Middle frontal gyrus (tissue), 1 donor: Measurements from ENCODE around the gene SLC39A7.

ENCODE experiments used
- DNase-seq: peaks from one replicate; pipeline ENCODE4 v3.0.0-alpha.2; 2015; ENCODE audit warnings: low spot score; ENCODE audit errors: extremely low spot score

The SLC39A7 gene

GRCh38 chr6:33189164-33189563 lies 11.5 kb upstream of the SLC39A7 start:
- DNase-seq = no peak

- DNase-seq = no peak
Measured at GRCh38 chr6:33189625-33190448, 10.8 kb upstream of the SLC39A7 start.

GRCh38 chr6:33190504-33191107 lies 10.1 kb upstream of the SLC39A7 start:
- DNase-seq = no peak

DNA sequence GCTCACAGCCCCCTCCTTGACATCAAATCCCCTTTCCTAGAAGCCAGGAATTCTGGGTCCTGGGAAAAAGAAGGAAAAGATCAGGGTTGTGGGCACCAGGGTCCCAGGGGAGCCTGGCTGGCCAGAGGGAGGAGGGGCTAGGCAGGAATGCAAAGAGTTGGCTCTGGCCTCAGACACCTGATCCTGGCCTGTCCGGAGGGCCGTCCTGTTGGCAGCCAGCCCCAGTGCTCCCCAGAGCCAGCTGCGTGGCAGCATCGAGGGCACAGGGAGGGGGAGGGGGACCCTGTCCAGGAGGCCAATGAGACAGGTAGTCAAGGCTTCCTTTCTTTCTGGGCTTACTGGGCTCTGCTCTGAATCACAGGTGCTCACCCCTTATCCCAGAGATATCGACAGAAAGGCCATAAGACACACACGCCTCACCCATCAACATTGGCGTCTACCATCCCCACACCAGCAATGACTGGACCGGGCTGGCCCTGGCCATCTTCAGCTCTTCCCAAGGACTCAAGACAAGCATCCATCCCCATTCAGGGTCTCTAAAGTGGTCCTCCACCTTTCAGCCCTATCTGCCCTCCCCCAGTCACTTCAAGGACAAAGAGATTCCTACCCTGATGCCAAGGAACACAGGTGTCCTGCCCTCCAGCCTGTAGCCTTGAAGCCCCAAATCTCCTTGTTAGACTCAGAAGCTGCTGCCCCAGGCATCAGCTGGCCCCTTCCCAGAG lies 9.1 kb upstream of the SLC39A7 start:
- DNase-seq = no peak

DNA sequence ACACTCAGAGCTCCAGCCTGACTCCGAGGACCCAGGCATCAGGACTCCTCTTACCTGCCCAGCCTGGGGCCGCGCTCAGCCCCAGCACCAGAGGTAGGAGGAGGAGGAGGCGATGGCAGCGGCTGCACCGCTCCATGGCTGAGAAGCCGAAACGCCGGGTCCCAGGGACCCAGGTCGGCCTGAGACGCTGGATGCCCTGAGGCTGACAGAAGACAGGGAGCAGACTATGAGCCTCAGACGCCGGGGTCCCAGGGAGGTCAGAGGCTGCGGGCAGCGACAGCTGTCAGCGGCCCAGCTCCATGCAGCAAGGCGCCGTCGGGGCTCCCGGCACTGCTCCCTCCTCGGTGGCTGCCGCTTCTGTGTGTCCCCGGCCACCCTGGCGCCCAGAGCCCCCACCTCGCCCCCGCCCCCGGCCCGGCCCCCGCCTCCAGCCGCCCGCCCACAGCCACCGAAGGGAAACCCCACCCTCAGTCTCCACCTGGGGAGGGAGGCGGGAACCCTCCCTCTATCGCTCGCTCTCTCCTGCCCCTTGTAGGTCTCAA lies 8.5 kb upstream of the SLC39A7 start, which contains the start of gene COL11A2:
TSS of gene COL11A2 (minus strand) at position 363 of the 542 bp plus-strand sequence. CDS start at position 136, 227 bp downstream.
- DNase-seq = no peak

GRCh38 chr6:33192671-33193602 lies 7.7 kb upstream of the SLC39A7 start:
- peak; percentile 24 for DNase-seq

- DNase-seq = no peak
Measured at GRCh38 chr6:33193619-33194018, 7.0 kb upstream of the SLC39A7 start.

- DNase-seq = no peak
Measured at GRCh38 chr6:33194431-33194979, 6.2 kb upstream of the SLC39A7 start.

- no peak for DNase-seq
Measured at GRCh38 chr6:33195304-33196165, 5.1 kb upstream of the SLC39A7 start.

- no peak for DNase-seq
Measured at GRCh38 chr6:33197431-33198048, 3.1 kb upstream of the SLC39A7 start.

GRCh38 chr6:33198159-33198852 lies 2.4 kb upstream of the SLC39A7 start:
- DNase-seq = no peak

GRCh38 chr6:33198853-33199436 lies 1.7 kb upstream of the SLC39A7 start:
- DNase-seq = no peak

GRCh38 chr6:33199687-33200218 lies 914 bp upstream of the SLC39A7 start:
- DNase-seq = no peak

DNA sequence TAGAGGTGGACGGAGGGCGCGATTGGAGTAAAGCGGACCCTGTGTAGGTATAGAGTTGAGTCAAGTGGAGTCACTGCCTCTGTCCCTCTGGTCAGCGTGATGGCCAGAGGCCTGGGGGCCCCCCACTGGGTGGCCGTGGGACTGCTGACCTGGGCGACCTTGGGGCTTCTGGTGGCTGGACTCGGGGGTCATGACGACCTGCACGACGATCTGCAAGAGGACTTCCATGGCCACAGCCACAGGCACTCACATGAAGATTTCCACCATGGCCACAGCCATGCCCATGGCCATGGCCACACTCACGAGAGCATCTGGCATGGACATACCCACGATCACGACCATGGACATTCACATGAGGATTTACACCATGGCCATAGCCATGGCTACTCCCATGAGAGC lies 479 bp downstream of the SLC39A7 start:
- no peak for DNase-seq

DNA sequence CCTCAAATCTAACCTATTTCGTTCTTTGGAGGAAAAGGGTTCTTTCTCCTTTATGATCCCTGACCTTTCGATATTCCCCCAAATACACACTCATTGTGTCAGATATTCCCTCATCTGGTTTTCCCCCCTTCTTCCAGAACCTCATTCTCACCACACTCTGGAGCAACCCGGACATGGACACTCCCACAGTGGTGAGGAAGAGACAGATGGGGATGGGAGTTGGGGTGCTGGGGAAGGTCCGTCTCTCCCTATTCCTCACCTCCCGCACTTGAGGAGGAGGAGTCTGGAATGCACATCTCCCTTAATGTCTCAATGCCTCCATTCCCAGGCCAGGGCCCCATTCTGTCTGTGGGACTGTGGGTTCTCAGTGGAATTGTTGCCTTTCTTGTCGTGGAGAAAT lies 1.3 kb downstream of the SLC39A7 start:
- DNase-seq = no peak

DNA sequence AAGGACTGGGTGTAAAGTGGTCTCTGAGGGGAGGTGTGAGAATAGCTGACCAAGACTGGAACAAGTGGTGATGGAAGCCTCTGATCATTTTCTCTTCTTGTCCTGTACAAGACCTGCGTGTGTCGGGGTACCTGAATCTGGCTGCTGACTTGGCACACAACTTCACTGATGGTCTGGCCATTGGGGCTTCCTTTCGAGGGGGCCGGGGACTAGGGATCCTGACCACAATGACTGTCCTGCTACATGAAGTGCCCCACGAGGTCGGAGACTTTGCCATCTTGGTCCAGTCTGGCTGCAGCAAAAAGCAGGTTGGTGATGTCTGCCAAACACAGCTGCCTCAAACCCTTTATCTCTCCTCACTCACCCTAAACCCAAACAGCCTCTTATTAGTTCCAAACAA lies 2.1 kb downstream of the SLC39A7 start:
- no peak for DNase-seq

DNA sequence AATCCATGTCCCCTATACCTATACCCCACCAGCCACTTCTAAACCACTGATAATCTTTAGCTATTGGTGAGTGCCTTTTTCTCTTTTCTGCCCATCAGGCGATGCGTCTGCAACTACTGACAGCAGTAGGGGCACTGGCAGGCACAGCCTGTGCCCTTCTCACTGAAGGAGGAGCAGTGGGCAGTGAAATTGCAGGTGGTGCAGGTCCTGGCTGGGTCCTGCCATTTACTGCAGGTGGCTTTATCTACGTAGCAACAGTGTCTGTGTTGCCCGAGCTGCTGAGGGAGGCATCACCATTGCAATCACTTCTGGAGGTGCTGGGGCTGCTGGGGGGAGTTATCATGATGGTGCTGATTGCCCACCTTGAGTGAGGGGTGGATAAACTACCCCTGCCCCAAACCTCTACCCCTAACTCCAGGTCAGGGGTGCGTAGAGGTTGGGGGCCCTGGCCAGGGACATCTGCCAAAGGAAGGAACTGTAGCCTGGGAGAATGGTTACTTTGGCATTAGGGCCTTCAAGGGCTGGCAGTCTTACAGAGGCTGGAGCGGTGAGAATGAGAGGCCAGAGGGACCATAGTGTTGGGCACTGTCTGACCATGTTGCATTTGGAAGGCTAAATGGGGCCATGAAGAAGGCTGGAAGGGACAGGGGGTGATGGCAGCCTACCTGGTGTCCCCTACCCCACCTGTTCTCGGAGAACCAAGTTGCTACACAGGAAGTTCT lies 2.9 kb downstream of the SLC39A7 start:
- no peak for DNase-seq

DNA sequence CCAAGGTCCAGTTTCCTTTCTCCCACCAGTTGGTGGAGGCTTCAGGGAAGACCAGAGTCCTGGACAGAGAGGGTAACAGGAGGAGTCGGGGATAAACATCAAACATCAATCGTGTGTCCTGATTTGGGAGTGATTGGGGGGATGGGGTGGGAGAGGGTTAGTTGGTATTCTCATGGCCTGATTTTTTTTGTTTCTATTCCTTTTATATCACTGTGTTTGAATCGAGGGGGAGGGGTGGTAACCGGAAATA lies 3.4 kb downstream of the SLC39A7 start:
- DNase-seq = no peak
